HepG2 (cell line): ENCODE results near the gene GNMT. TPM values are rescaled to one million over a fixed set of nuclear protein-coding genes. Genes with fewer than 3 reads are reported as not detected.

Experiments used
- GLMP ChIP-seq: sonication (generic); formaldehyde crosslinking; IDR thresholded peaks from 2 replicates; pipeline ENCODE4 v1.9.0; 2021; ENCODE audit warnings: missing genetic modification reagents, mild to moderate bottlenecking, borderline replicate concordance
- IRF2 ChIP-seq: IDR thresholded peaks from 2 replicates; pipeline ENCODE4 v1.6.1; 2018; ENCODE audit warnings: missing genetic modification reagents, missing compliant biosample characterization
- NR1H2 ChIP-seq: sonication (generic); formaldehyde crosslinking; IDR thresholded peaks from 2 replicates; pipeline ENCODE4 v1.8.1; 2022; ENCODE audit warnings: low read depth, missing genetic modification reagents, borderline replicate concordance
- PRMT3 ChIP-seq: sonication (generic); formaldehyde crosslinking; IDR thresholded peaks from 2 replicates; pipeline ENCODE4 v1.8.1; 2022; ENCODE audit warnings: low read depth, mild to moderate bottlenecking, moderate library complexity, missing genetic modification reagents, borderline replicate concordance
- STAT6 ChIP-seq: sonication (generic); formaldehyde crosslinking; IDR thresholded peaks from 2 replicates; pipeline ENCODE4 v1.4.0; 2020; ENCODE audit warnings: missing genetic modification reagents, mild to moderate bottlenecking, borderline replicate concordance
- ZBTB43 ChIP-seq: sonication (generic); formaldehyde crosslinking; conservative IDR thresholded peaks from 2 replicates; pipeline ENCODE4 v1.4.0; 2020; ENCODE audit warnings: missing genetic modification reagents
- ZFX ChIP-seq: sonication (generic); formaldehyde crosslinking; IDR thresholded peaks from 2 replicates; pipeline ENCODE4 v1.4.0; 2020; ENCODE audit warnings: mild to moderate bottlenecking, low read depth, missing genetic modification reagents, moderate library complexity
- ZNF17 ChIP-seq: sonication (generic); formaldehyde crosslinking; IDR thresholded peaks from 2 replicates; pipeline ENCODE4 v1.5.0; 2020; ENCODE audit warnings: mild to moderate bottlenecking, missing genetic modification reagents
- ZNF414 ChIP-seq: sonication (generic); formaldehyde crosslinking; IDR thresholded peaks from 2 replicates; pipeline ENCODE4 v1.5.0; 2020; ENCODE audit warnings: missing genetic modification reagents
- ZNF598 ChIP-seq: sonication (generic); formaldehyde crosslinking; IDR thresholded peaks from 2 replicates; pipeline ENCODE4 v1.5.1; 2020; ENCODE audit warnings: mild to moderate bottlenecking, missing genetic modification reagents, borderline replicate concordance
- polyA plus RNA-seq, 8 experiments: library from polyadenylated mRNA; depleted of rRNA in 3 of 8; stranded (reverse) in 7 of 8; unstranded in 1 of 8; fragments of >200 nt; fragmentation: Illumina TruSeq in 4 of 8; extraction: Trizol in 4 of 8; gene quantifications; 2 replicates each; pipeline versions ENCODE4 v1.2.1 to v1.2.3, GENCODE V29; 2011 to 2016; ENCODE audit warnings: low read depth in 4 of 8, missing spikeins in 1 of 8, mixed read lengths in 1 of 8; ENCODE audit not compliant: insufficient read depth in 1 of 8
- total RNA-seq, 5 experiments: library from RNA; depleted of rRNA; stranded (reverse); fragments of >200 nt; fragmentation: Illumina TruSeq; extraction: Trizol; gene quantifications; 2 replicates each; pipeline ENCODE4 v1.2.3, GENCODE V29; 2016; ENCODE audit warnings: low read depth in 1 of 5

Gene GNMT
- total and polyA plus RNA-seq, 2 of the 13 experiments (the other 11 are each of a cell fraction or from before 2014, with no cell fraction given): 2.8 to 7.0 TPM

- TF ChIP-seq STAT6 (CRISPR knock-in tag): no peak
- no peak for TF ChIP-seq ZNF17 (CRISPR knock-in tag)
- TF ChIP-seq IRF2 (CRISPR knock-in tag): no peak
- TF ChIP-seq NR1H2 (CRISPR knock-in tag): no peak
- no peak for TF ChIP-seq ZNF598 (CRISPR knock-in tag)
- no peak for TF ChIP-seq ZFX (CRISPR knock-in tag)
- no peak for TF ChIP-seq ZBTB43
- TF ChIP-seq ZNF414 (CRISPR knock-in tag): no peak
- TF ChIP-seq PRMT3 (CRISPR knock-in tag): no peak
- TF ChIP-seq GLMP (CRISPR knock-in tag): no peak
Measured at GRCh38 chr6:42993445-42993844, 32.9 kb downstream of the GNMT start (continued).
